Measurements from ENCODE around the gene LALBA. TPM values are rescaled to one million over a fixed set of nuclear protein-coding genes. Genes with fewer than 3 reads are reported as not detected.
A peak's percentile ranks its signal among the peaks of the same experiment; 100 is the strongest.

LALBA gene
- total RNA-seq, 2 donors from 2014 or later: not detected

DNA sequence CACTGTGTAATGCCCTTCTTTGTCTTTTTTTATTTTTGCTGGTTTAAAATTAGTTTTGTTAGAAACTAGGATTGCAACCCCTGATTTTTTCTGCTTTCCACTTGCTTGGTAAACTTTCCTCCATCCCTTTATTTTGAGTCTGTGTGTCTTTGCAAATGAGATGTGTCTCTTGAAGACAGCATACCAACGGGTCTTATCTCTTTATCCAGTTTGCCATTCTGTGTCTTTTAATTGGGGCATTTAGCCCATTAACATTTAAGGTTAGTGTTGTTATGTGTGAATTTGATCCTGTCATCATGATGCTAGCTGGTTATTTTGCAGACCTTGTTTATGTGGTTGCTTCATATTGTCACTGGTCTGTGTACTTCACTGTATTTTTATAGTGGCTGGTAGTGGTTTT is 43.5 kb upstream of the LALBA start:
- Mint-ChIP-seq H3K9me3 (peaks cover 30% of the 10 kb centered on the region), H3K4me3 (no peak overlapping the region), H3K36me3 (ENCODE audit: low read depth) (no peaks in the 10 kb centered on the region), H3K4me1 (no peaks in the 10 kb centered on the region), H3K27ac (no peak overlapping the region), H3K27me3 (ENCODE audit: insufficient read depth) (no peaks in the 10 kb centered on the region)
- Histone ChIP-seq H3K27ac (ENCODE audit: low read depth, low read length) (no peak overlapping the region), H3K4me3 (ENCODE audit: low read length) (no peak overlapping the region), H3K4me1 (ENCODE audit: control insufficient read depth, insufficient read depth, low read length) (no peaks in the 10 kb centered on the region), H3K9ac (ENCODE audit: extremely low read depth, low read length, poor library complexity, severe bottlenecking) (no peak overlapping the region), H3K9me3 (ENCODE audit: control insufficient read depth, low read length) (no peaks in the 10 kb centered on the region), H3K27me3 (ENCODE audit: control insufficient read depth, insufficient read depth, low read length, poor library complexity, severe bottlenecking) (no peaks in the 10 kb centered on the region), H3K36me3 (ENCODE audit: control insufficient read depth, insufficient read depth, low read length) (no peaks in the 10 kb centered on the region)
- no peak for DNase-seq
- TF ChIP-seq, protein P1, sequence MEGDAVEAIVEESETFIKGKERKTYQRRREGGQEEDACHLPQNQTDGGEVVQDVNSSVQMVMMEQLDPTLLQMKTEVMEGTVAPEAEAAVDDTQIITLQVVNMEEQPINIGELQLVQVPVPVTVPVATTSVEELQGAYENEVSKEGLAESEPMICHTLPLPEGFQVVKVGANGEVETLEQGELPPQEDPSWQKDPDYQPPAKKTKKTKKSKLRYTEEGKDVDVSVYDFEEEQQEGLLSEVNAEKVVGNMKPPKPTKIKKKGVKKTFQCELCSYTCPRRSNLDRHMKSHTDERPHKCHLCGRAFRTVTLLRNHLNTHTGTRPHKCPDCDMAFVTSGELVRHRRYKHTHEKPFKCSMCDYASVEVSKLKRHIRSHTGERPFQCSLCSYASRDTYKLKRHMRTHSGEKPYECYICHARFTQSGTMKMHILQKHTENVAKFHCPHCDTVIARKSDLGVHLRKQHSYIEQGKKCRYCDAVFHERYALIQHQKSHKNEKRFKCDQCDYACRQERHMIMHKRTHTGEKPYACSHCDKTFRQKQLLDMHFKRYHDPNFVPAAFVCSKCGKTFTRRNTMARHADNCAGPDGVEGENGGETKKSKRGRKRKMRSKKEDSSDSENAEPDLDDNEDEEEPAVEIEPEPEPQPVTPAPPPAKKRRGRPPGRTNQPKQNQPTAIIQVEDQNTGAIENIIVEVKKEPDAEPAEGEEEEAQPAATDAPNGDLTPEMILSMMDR (conservative IDR thresholded peaks at IDR 0.05): no peak
- WGBS, 2 experiments (ENCODE audit: insufficient coverage in 1 of 2, insufficient read length in 1 of 2): 83 to 100% methylated on average over 1 of the region's 1 CpG

DNA sequence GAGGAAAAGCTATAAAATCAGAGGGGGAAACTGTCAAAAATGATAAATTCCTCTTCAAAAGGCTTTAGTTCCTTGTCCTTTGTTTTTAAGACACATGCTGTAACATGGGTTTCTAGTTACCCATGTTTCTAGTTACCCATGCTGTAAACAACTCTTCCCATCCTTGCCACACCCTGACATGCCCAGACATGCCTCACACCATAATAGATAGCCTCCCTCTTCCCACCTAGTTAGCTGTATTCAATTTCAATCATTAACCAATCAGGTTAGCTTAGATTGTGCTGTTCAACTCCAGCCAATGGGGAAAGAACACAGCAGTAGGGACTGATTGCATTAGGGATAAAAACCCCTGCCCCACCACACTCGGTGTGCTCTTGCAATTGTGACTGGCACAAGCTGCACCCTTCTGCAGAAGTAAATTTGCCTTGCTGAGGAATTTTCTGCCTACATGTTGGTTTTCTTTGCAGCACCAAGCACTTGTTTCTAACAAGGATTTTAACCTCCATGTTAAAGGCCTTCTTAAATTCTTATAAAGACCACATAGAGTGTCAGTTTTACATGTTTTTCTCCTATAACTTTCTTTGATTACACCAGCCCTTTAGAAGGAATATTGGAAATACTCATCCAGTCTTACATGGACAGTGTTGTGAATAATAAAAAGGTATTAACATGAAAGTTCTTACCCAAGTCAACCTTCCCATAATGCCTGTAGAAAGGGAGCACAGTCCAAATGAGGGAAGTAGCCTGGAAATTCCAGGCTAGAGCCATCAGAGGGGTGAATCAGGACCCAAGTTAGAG is 32.5 kb upstream of the LALBA start:
- TF ChIP-seq, protein P1 (conservative IDR thresholded peaks at IDR 0.05): no peak
- H3K36me3 Mint-ChIP-seq (ENCODE audit: low read depth): no peaks in the 10 kb centered on the region
- H3K4me3 Mint-ChIP-seq: no peak overlapping the region
- no peaks in the 10 kb centered on the region for H3K4me1 Mint-ChIP-seq
- H3K9me3 Mint-ChIP-seq: peaks cover 50% of the 10 kb centered on the region
- Histone ChIP-seq H3K4me1 (ENCODE audit: control insufficient read depth, insufficient read depth, low read length) (no peaks in the 10 kb centered on the region), H3K36me3 (ENCODE audit: control insufficient read depth, insufficient read depth, low read length) (no peaks in the 10 kb centered on the region), H3K4me3 (ENCODE audit: low read length) (no peak overlapping the region), H3K9me3 (ENCODE audit: control insufficient read depth, low read length) (peaks cover 29% of the 10 kb centered on the region), H3K27ac (ENCODE audit: low read depth, low read length) (no peak overlapping the region), H3K9ac (ENCODE audit: extremely low read depth, low read length, poor library complexity, severe bottlenecking) (no peak overlapping the region), H3K27me3 (ENCODE audit: control insufficient read depth, insufficient read depth, low read length, poor library complexity, severe bottlenecking) (no peaks in the 10 kb centered on the region)
- DNase-seq: no peak
- 70 to 88% methylated on average over 1 of the region's 1 CpG for WGBS, 2 experiments (ENCODE audit: insufficient coverage in 1 of 2, insufficient read length in 1 of 2)
- peaks cover 2% of the 10 kb centered on the region for H3K27me3 Mint-ChIP-seq (ENCODE audit: insufficient read depth)
- no peak overlapping the region for H3K27ac Mint-ChIP-seq

DNA sequence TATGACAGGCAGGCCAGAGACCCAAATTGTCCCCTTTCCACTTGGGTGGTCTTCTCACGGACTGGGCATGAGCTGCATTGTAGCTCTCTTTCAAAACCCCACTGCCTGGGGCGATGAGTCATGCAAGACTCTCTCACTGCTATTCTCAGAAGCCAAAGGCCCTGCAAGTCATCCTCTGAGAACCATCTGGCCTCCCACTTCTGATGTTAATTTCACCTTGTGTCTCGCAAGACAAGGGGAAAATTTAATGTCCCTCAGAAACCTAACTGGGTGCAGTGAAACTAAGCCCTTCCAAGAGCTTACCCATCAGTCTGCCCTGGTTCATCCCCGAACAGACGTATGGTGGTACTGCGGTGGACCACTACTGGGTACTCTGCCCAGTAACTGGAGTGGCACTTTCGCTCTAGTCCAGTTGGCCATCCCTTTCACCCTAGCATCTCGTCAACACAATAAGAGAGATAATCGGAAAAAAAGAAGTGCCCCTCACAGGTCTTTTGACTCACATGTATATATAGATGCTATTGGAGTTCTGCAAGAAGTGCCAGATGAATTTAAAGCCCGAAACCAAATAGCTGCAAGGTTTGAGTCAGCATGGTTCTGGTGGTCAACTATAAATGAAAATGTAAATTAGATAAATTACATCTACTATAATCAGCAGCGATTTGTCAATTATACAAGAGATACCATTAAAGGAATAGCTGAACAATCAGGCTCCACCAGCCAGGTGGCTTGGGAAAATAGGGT is 31.3 kb upstream of the LALBA start:
- Mint-ChIP-seq H3K36me3 (ENCODE audit: low read depth) (no peaks in the 10 kb centered on the region), H3K9me3 (peaks cover 42% of the 10 kb centered on the region), H3K27me3 (ENCODE audit: insufficient read depth) (peaks cover 2% of the 10 kb centered on the region), H3K27ac (no peak overlapping the region), H3K4me1 (no peaks in the 10 kb centered on the region), H3K4me3 (no peak overlapping the region)
- TF ChIP-seq, protein P1 (conservative IDR thresholded peaks at IDR 0.05): no peak
- peaks cover 35% of the 10 kb centered on the region for H3K9me3 ChIP-seq (ENCODE audit: control insufficient read depth, low read length)
- DNase-seq: peak; percentile 72
- no peaks in the 10 kb centered on the region for H3K4me1 ChIP-seq (ENCODE audit: control insufficient read depth, insufficient read depth, low read length)
- H3K27me3 ChIP-seq (ENCODE audit: control insufficient read depth, insufficient read depth, low read length, poor library complexity, severe bottlenecking): no peaks in the 10 kb centered on the region
- H3K4me3 ChIP-seq (ENCODE audit: low read length): no peak overlapping the region
- 73 to 81% methylated on average over 6 to 11 of the region's 11 CpGs for WGBS, 2 experiments (ENCODE audit: insufficient coverage in 1 of 2, insufficient read length in 1 of 2)
- peak overlapping the region; percentile 88 for H3K27ac ChIP-seq (ENCODE audit: low read depth, low read length)
- H3K9ac ChIP-seq (ENCODE audit: extremely low read depth, low read length, poor library complexity, severe bottlenecking): no peak overlapping the region
- no peaks in the 10 kb centered on the region for H3K36me3 ChIP-seq (ENCODE audit: control insufficient read depth, insufficient read depth, low read length)
